ENCODE measurements around the gene GNMT. TPM values are rescaled to one million over a fixed set of nuclear protein-coding genes. Genes with fewer than 3 reads are reported as not detected.
A peak's percentile ranks its signal among the peaks of the same experiment; 100 is the strongest.

Gene GNMT
- total and polyA plus RNA-seq, 2 of the 8 experiments (the other 6 are each of a cell fraction or from before 2014, with no cell fraction given) = 1.8 to 3.4 TPM

- Histone ChIP-seq H4K8ac (ENCODE audit: extremely low read depth, insufficient read depth, low read length) (no peak overlapping the region), H3K18ac (ENCODE audit: extremely low read depth, low read length) (no peak overlapping the region), H2AK5ac (ENCODE audit: low read depth, low read length) (no peak overlapping the region), H3K23ac (ENCODE audit: insufficient read length) (no peak overlapping the region), H4K20me1 (replicated peaks in 1 of 2; ENCODE audit: control insufficient read depth in 1 of 2, insufficient read depth in 2 of 2, low read length in 2 of 2) (peaks cover 0 to 2% of the 10 kb centered on the region in 2 experiments), H2BK15ac (ENCODE audit: low read length) (no peak overlapping the region), H2BK5ac (ENCODE audit: low read depth, low read length) (peak overlapping the region; percentile 32; the same call in 1 of the 2 replicates), H2BK120ac (replicated peaks; ENCODE audit: low read depth, low read length) (no peak overlapping the region), H3K4me3 (ENCODE audit: extremely low read depth in 1 of 4, insufficient read depth in 2 of 4, low read depth in 3 of 4, low read length in 4 of 4) (no peak overlapping the region), H3K14ac (ENCODE audit: insufficient read length) (no peak overlapping the region), H4K5ac (ENCODE audit: insufficient read length, low read depth, low read length) (no peak overlapping the region), H3K79me2 (ENCODE audit: control insufficient read depth in 1 of 2, insufficient read depth in 2 of 2, low read length in 2 of 2) (peaks cover 0 to 4% of the 10 kb centered on the region in 2 experiments; a peak in 1 of 4 replicates), H4K91ac (replicated peaks; ENCODE audit: insufficient read length, low read length) (no peak overlapping the region), H3K56ac (replicated peaks; ENCODE audit: insufficient read length, low read depth, low read length) (no peak overlapping the region), H3K9me3 (ENCODE audit: insufficient read depth in 2 of 2, low read depth in 1 of 2, low read length in 1 of 2) (no peaks in the 10 kb centered on the region), H2BK20ac (ENCODE audit: low read length) (no peak overlapping the region), H3K4me2 (ENCODE audit: insufficient read depth in 1 of 2, low read depth in 2 of 2, low read length in 2 of 2) (0 out of 4 replicates have a peak overlapping the region, but pooled peaks of 1 of the 2 experiments have one; percentile 13), H3K4ac (replicated peaks; ENCODE audit: insufficient read length, low read depth, low read length) (no peak overlapping the region), H2AFZ (ENCODE audit: low read length) (no peak overlapping the region), H3K23me2 (ENCODE audit: low read depth, low read length) (no peaks in the 10 kb centered on the region), H3K27ac (ENCODE audit: low read depth, low read length) (no peak overlapping the region), H3K4me1 (replicated peaks in 1 of 4; ENCODE audit: control insufficient read depth in 3 of 4, insufficient read depth in 4 of 4, low read length in 3 of 4) (peaks cover 0 to 6% (median 1%) of the 10 kb centered on the region in 4 experiments; a peak in 4 of 7 replicates), H3K79me1 (ENCODE audit: low read depth, low read length) (no peaks in the 10 kb centered on the region; the same call in 1 of the 2 replicates), H3K36me3 (ENCODE audit: control insufficient read depth in 2 of 4, insufficient read depth in 4 of 4, low read length in 3 of 4) (peaks cover 3 to 35% (median 16%) of the 10 kb centered on the region in 4 experiments; a peak in 7 of 8 replicates), H3K27me3 (replicated peaks in 1 of 4; ENCODE audit: control insufficient read depth in 3 of 4, extremely low read depth in 1 of 4, insufficient read depth in 3 of 4, low read length in 3 of 4) (no peaks in the 10 kb centered on the region), H3K9ac (replicated peaks in 1 of 4; ENCODE audit: extremely low read depth in 1 of 4, low read depth in 3 of 4, low read length in 3 of 4) (no peak overlapping the region), H2BK12ac (ENCODE audit: low read depth, low read length) (no peak overlapping the region)
- FAIRE-seq (no peak), DNase-seq (ENCODE audit: low read depth in 1 of 2, low spot score in 2 of 2) (no peak)
- 90% methylated on average over 4 of the region's 4 CpGs; no CpG with 5 or more reads in 1 of the 2 experiments for WGBS, 2 experiments (ENCODE audit: extremely low coverage in 1 of 2, insufficient coverage in 1 of 2, insufficient read length in 1 of 2, insufficient replicate concordance in 2 of 2, low coverage in 1 of 2, low lambda C conversion rate in 2 of 2, missing lambda C conversion rate in 1 of 2)
- ChIA-PET CTCF (ENCODE audit: partially characterized antibody) (interaction anchor here (1.2 to 1.4 kb wide), 3 partner anchors 24 to 71 kb away, joined by 3 to 5 read pairs (median 3); no protein-coding TSS in a partner anchor), POLR2A (ENCODE audit: partially characterized antibody) (interaction anchor here (0.9 to 2.2 kb wide), 5 partner anchors 10 to 70 kb away, joined by 3 to 13 read pairs (median 4); partner anchors contain the start of genes CNPY3 and GNMT)
- TF ChIP-seq SUZ12 (IDR thresholded peaks at IDR 0.05; ENCODE audit: low read length) = no peak
- TF ChIP-seq JUND (IDR thresholded peaks at IDR 0.05; ENCODE audit: low read length) = no peak
- no peak for TF ChIP-seq SP2 (IDR thresholded peaks at IDR 0.05; ENCODE audit: low read length)
- TF ChIP-seq POU5F1 (IDR thresholded peaks at IDR 0.05; ENCODE audit: low read depth, low read length) = no peak
- no peak for TF ChIP-seq CBX8 (IDR thresholded peaks at IDR 0.05; ENCODE audit: borderline replicate concordance, low read depth, low read length)
- TF ChIP-seq JUN (IDR thresholded peaks at IDR 0.05; ENCODE audit: low read depth, low read length) = no peak
Measured at GRCh38 chr6:42939810-42940167, 20.8 kb upstream of the GNMT start.

All from H1 (cell line).